ENCODE measurements around the gene PRR29.
A peak's percentile ranks its signal among the peaks of the same experiment; 100 is the strongest.
"Not testable (repeated sequence)": the region's sequence is repeated elsewhere in the genome, so short reads cannot be mapped to it uniquely, and the experiment has no call there.

Gene PRR29

DNA sequence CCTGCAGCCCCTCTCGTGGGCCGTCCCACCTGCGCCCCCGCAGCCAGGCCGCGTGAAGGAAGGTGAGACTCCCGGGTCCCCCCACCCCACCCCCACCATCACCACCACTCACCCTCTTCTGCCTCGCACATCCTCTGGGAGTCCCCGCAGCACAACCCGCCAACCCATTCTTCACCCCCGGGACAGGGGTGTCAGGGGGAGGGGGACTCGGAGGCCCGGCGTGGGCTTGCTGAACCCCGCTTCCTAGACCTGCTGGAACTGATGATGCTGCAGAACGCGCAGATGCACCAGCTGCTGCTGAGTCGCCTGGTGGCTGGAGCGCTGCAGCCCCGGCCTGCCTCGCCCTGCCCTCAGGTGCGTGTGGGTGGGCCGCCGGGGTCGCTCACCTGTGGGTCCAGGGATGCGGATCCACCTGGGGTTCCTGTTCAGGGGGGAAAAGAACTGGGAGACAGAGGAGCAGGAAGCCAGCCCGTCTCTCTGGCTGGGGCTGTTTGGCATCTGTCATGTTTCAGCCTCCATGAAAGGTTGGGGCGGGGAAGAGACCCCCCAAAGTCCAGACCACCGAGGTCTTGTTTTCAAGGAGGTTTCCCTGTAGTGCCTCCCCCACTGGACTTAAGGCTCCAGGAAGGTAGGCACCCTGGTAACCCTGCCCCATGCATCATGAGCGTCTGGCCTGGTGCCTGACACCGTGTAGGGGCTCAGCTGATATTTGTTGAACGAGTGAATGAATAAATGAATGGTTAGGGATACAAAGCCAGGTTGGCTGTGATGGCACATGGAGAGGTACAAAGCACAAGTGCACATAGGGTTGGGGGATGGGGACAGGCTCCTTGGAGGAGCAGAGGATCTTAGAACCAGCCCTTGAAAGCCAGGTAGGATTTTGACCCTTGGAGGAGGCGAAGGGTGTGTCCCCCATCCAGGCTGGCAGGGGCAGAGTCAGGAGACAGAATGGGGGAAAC, 849 bp downstream of the PRR29 start:
- no peak for DNase-seq

DNA sequence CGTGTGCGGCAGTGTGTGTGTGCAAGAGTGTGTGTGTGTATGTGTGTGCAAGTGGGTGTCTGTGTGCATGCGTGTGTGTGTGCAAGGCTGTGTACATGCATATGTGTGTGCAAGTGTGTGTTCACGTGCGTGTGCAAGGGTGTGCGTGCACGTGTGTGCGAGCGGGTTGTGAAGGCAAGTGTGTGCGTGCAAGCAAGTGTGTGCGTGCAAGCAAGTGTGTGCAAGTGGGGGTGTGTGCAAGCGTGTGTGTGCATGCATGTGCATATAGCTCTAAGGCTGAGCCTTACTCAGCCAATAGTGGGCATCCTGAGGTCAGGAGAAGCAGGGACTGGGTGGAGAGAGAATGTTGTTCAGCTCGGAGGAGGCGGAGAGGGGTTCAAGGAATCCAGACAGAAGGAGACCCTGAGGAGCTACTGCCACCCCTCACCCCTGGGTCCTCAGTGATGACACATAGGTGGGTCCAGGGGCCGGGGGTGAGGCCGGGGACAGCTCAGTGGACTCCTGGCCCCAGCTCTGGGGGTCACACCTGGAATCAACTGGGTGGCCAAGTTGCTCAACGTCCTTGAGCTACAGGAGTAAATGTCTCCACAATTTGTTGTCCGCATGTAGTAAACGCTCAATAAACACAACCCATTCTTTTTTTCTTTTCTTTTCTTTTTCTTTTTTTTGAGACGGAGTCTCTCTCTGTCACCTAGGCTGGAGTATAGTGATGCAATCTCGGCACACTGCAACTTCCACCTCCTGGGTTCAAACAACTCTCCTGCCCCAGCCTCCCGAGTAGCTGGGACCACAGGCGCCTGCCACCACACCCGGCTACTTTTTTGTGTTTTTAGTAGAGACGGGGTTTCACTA, 1.8 kb downstream of the PRR29 start:
- DNase-seq = no peak

DNA sequence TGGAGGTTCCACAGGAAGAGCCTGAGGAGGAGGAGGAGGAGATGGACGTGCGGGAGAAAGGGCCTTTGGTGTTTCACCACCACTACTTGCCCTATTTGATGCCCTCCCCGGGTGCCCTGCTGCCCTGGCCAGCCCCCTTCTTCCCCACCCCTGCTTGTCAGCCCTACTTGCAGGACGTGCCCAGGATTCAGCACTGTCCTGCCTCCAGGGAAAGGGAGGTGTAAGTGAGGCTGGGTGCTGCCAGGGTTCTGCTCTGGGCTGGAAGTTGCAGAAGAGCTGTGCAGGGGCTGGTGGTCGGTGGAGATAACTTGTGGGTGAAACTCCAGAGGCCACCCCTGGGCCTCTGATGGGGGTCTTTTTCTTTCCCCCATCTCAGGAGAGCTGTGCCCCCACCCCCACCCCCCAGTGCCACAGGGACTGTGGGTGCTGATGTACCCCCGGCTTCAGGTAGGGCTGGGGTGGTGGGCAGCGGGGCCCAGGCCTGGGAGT, 3.0 kb downstream of the PRR29 start:
- no peak for DNase-seq

DNA sequence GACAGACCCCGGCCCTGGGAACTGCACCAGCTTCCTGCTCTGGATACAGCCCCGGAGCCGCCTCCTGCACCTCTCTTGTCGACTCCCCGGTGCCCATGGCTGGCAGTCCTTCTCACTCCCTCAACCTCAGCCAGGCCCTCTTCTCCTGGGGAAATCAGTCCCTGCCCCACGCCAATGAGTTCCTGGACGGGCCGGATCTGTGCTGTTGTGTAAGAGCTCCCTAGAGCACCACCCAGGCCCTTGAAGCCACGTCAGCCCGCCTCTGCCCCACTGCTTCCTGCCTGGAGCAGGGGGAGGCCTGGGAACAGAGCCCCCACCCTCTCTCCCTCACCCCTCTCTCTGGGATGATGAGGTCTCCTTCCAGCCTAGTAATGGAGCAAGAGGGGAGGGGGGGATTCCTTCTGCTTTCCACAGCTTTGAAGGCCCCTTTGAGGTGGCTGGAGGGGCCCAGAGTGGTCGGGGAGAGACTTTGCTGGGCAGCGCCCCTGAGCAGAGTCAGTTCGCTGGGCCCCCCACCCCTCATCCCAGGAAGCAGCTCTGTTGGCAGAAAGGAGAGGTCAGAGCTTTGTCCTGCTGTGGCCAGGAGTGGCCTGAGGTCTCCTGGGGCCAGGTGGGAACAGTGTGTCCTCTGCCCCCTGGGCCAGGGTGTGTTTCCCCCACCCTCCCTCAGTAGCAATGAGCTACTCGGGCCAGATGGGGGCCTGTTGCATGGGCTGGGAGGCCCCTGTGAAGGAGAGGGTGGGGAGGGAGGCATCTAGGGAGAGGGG, 3.8 kb downstream of the PRR29 start:
- DNase-seq = peak; percentile 32

DNA sequence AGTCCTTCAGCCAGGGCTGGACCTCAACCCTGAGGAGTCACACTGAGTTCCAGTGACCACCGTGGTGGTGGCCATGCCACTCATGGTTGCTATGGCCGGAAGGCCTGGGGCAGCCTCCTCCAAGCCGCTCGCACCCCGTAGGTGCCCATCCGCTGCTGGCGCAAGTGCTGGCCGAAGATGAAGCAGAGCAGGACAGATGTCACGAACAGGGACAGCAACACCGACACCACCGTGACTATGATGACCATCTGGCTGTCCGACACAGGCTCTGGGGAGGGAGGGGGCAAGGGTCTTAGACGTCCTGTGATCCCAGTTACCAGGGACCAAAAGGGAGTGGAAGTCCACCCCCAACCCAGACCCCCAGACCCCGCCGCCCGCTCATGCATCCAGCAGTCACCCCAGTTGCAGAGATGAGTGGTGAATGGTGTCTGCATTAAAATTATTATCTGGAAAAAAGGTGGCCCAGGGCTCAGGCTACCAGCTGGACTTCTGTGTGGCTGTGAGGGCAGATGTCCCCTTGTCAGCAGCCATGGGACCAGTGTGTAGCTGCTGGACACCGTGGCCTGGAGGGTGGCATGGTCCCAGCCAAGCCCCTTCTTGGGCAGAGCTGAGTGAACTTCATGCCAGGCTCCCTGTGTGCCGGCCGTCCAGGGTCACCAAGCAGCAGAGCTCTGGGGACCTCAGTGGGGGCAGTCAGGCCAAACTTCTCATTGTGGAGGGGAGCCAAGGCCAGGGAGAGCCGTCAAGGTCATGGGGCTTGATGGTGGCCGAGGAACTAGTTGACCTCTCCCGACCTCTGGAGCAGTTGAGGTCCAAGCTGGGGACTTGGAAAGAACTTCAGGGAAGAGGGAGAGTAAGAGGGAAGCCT, 4.7 kb downstream of the PRR29 start:
- no peak for DNase-seq

DNA sequence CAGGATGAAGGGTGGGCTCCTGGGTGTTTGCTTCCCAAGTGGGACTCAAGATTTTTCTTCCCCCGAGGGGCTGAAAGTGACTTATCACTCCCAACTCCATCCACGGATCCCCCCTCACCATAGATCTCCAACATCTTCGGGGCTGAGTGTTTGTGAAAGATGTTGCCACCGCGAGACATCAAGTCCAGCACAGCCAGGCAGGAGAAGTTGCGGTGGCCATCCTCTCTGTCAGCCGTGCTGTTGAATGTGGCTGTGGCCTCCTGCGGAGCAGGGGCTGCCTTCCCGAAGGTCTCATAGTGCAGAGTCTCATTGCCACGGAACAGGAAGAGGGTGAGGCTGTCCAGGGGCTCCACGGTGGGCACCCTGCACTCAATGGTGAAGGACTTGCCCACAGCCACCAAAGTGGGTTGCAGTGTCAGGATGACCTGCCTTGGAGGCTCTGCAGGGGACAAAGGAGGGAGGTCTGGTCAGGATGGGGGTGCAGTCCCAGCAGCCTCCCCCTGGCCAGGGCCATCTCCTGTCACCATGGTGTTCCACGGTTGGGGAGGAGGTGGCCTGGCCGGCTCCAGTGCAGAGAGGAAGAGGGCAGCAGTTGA, 5.5 kb downstream of the PRR29 start:
- no peak for DNase-seq

DNA sequence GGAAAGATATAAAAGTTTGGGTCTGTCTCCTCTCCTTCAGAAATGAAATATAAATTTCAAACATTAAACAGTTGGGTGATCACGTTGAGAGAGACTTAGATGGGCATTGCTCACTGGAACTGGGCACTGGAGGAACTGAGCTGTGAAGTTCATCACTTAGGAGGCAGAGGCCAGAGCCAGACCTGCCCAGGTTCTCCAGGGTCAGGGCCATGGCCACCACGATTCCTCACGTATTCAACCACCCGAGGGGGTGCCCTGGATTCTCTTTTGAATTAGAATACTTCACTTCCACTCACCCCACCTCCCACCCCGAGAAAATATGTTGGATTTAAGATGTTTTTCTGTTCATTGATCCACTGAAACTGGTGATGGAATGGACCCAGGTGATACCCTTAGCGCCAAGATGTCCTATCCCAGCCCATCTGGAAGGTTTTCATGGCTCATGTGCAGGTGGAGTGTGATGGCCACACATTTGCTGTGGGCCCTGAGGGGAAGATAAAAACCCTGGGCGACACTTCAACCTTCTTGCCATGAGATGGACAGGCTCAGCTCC, 6.1 kb downstream of the PRR29 start:
- DNase-seq = no peak

DNA sequence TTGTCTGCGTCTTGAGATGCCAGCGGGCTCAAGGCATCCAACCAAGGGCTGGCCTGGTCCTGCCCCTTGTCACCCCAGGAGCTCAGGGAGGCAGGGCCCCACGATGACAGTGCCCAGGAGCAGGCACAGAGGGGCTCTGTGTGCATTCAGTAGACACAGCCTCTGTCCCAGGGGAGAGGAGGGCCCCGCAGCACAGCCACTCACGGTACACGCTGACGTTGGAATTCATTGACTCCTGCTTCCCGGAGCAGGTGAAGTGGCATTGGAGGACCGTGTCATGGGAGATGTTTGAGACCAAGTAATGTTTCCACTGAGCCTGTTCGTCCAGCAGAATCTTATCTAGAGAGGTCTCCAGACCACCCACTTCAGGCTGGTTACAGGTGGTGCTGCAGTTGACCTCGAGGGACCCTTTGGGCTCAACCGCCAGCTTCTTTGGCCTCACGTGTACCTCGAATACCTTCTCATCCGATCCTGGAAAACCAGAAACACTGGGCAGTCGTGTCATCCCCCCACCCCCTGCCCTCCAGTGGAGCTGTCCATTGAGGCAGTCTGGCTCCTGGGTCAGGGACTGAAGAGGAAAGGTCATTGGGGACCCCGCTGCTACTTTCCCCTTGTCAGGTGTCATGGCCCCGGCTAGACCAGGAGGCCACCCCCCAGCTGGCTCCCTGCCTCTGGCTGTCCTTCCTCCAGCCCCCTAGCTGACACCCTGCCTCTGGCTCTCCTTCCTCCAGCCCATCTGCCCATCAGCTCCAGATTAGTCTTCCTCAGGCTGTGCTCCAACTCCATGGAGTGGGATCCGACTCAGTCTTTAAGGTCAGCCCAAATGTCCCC, 7.0 kb downstream of the PRR29 start:
- DNase-seq = no peak

DNA sequence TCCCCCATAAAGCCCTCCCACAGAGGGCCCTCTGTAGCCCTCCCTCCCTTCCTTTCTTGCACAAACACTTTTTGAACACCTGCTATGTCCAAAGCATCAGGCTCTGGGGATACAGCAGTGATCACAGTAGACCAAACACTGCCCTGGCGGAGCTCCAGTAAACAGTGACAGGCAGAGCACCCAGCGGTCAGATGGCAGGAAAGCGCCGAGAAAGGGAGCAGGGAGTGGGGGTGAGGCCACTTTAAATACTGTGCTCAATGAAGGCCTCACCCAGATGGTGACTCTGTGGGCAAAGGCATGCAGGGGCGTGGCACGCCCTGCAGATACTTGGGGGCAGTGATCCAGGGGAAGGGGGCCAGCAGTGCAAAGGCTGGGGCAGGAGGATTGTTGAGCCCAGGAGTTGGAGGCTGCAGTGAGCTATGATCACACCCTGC, 7.6 kb downstream of the PRR29 start:
- no peak for DNase-seq

DNA sequence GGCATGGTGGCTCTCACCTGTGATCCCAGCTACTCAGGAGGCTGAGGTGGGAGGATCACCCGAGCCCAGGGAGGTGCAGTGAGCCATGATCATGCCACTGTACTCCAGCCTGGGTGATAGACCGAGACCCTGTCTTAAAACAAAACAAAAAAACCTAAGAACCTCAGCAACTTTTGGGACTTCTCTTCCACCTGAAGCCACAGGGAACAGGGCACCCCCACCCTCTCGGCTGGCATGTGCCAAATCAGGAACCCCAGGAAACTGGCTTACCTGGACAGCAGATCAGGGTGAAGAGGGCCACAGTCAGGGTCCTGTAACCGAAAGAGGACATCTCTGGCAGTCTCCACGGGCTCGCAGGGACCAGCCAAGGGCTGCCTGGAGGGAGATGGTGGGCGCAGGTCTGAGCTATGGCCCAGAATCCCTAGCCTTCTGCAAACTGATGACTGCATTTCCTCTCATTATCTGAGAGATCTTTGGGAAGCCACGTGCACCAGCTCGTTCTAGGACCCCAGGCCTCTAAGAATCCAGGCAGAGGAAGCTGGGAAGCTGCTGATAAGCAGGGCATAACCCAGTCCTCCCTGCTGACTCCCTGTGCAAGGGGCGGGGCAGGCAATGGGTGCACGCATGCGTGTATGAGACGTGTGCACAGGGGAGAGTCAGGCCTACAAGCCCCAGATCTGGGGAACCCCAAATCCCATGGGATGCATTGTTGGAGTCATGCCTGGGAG, 8.4 kb downstream of the PRR29 start:
- DNase-seq = no peak

DNA sequence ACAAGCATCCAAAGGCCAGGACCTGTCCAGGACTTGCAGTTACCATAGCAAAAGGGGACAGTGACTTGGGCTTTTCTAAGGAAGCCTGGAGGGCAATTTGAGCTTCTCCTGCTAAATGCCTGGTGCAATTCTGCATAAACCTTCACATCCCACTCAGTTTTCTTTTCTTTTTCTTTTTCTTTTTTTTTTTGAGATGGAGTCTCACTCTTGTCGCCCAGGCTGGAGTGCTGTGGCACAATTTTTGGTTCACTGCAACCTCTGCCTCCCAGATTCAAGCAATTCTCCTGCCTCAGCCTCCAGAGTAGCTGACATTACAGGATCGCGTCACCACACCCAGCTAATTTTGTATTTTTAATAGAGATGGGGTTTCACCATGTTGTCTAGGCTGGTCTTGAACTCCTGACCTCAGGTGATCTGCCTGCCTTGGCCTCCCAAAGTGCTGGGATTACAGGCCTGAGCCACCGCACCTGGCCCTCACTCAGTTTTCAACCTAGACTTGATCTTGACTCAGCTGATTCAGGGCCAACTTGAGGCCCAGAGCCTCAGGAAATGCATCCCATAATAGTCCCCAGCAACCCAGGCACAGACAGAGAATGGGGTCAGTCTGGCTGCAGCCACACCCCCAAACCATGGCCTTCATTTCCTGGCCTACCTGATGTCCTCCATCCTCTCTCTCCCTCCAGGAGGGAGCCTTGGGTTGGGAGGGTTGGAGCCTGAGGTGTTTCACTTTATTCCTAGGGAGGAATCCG, 9.1 kb downstream of the PRR29 start:
- DNase-seq = not testable (repeated sequence)

DNA sequence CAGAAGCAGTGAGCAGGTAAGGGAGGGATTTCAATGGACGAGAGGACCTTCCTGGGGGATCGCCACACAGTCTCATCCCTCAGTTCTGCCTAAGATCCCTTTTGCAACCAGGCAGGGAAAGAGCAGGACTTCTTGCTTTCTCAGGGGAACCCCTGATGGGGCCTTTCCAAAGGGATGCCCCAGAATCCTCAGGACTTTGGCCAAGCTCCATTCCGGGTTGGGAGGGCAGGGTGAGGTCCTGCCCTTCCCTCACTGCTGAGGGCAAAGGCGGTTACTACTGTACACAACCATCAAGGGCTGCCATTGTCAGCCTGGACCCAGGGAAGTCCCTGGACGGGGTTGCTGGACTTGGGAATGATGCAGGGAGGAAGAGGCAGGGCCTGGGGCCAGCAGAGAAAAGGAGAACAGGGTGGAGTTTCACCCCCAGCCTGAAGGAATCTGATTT, 9.7 kb downstream of the PRR29 start:
- DNase-seq = no peak

DNA sequence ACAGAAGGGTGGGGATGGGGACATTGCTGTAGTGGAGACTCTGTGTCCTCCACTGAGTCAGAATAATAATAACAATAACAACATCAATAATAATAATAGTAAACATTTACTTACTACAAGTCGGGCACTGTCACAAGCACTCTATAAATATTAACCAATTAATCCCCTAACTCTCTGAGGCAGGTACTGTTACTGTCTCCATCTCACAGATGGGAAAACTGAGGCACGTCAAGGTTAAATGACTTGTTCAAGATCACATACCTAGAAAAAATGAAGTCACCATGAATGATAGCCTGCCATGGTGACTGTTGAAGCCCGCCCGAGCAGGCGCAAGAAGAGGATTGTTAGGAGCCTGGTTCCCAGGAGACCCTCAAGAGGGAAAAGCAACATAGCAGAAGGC, 10.2 kb downstream of the PRR29 start:
- DNase-seq = no peak

DNA sequence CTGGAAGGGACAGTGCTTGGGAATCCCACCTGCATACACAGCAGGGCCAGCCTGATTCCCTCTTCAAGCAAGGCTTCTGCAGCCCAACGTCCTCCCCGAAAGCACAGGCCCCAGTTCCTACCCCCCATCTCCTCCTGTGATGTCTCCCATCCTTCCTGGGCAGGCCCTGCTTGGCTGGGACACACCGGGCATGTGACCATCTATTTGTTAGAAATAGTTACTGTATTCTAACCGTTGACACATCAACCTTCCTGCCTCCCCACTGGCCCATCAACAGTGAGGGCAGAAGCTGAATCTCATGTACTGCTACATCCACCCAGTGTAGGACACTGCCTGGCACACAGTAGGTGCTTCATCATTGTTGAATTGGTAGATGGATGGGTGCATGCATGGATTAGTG, 10.7 kb downstream of the PRR29 start:
- no peak for DNase-seq

DNA sequence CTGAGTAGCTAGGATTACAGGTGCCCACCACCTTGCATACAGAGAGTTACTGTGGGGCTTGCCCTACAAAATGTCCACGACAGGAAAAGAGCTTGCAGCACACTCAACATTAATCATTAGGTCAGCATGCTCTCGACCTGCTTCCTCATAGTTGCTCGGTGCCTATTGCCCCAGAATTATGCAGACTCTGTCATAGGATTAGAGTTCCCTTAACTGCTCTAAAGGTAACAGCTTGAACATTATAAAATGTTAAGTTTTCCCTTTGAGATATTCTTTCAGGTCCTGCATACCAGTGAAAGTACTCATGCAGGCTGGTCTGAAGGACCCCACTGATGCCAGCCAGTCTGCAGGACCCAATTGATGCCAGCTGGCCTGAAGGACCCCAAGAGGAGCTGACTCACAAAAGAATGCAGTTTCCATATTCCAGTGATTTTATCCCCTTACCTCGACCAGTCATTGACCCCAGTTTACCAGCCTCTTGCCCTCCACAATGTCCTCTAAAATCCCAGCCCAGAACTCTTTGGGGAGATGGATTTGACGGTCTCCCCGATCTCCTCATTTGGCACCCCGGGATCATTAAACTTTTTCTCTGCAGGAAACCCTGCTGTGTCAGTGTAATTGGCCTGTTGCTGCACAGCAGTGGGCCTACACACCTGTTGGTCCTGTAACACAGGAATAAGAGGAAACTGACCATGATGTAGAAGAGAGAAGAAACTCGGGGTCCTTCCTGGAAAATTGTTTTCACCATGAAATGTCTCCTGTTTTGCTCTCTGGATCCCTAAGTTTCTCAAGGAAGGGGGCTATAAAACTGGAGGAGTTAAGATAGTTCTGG, 11.6 kb downstream of the PRR29 start:
- no peak for DNase-seq

DNA sequence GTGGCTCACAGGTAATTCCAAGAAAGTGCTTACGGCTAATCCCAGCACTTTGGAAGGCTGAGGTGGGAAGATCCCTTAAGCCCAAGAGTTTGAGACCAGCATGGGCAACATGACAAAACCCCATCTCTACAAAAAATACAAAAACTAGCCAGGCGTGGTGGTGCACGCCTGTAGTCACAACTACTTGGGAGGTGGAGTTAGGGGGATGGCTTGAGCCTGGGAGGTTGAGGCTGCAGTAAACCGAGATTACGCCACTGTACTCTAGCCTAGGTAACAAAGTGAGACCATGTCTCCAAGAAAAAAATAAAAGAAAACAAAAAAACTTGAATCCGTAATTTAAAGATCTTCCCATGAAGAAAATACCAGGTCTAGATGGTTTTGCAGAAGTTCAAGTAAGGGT, 17.3 kb downstream of the PRR29 start:
- no peak for DNase-seq

DNA sequence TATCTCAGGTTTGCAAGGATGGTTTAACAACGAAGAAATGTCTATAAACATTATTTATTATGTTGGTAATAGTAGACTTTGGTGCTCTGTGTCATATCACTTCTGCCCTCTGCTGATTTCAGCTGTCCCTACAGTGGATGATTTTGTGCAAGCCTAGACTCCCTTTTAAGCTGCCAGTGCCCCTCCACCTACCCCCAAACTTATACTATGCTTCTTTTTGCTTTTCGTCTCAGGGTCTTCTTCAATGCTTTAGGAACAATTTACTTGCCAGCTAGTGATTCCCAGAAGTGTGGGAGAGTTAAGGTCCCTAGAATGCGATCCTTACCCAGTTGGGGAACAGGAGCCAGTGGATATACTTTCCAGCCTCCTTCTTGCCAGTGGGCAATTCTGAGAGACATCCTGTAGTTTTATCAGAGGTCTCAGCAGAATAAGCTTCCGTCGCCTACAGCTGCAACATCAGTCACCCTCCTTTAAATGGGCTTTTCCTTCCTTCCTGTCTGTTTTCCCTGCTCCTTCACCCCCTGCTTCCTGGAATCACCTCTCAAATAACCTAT, 18.2 kb downstream of the PRR29 start:
- DNase-seq = no peak
